Measurements from ENCODE around the gene KIF25.

KIF25 gene

DNA sequence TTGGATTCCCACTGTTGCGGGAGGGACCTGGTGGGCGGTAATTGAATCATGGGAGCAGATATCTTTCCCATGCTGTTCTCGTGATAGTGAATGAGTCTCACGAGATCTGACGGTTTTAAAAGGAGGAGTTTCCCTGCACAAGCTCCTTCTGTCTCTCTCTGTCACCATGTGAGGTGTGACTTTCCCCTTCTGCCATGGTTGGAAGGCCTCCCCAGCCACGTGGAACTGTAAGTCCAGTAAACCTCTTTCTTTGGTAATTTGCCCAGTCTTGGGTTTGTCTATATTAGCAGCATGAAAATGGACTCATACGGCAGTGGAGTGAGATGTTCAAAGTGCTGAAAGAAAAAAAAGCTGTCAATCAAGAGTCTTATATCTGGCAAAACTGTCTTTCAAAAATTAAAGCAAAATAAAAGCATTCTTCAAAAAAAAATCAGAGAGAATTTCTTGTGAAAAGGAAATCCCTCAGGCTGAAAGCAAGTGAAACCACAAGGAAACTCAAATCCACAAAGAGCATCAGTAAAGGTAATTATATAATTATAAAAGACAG lies 15.5 kb upstream of the KIF25 start:
- H3K27ac ChIP-seq = no peak overlapping the region
- TF ChIP-seq, protein P1, sequence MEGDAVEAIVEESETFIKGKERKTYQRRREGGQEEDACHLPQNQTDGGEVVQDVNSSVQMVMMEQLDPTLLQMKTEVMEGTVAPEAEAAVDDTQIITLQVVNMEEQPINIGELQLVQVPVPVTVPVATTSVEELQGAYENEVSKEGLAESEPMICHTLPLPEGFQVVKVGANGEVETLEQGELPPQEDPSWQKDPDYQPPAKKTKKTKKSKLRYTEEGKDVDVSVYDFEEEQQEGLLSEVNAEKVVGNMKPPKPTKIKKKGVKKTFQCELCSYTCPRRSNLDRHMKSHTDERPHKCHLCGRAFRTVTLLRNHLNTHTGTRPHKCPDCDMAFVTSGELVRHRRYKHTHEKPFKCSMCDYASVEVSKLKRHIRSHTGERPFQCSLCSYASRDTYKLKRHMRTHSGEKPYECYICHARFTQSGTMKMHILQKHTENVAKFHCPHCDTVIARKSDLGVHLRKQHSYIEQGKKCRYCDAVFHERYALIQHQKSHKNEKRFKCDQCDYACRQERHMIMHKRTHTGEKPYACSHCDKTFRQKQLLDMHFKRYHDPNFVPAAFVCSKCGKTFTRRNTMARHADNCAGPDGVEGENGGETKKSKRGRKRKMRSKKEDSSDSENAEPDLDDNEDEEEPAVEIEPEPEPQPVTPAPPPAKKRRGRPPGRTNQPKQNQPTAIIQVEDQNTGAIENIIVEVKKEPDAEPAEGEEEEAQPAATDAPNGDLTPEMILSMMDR (IDR thresholded peaks at IDR 0.05; ENCODE audit: low read depth, low read length) = no peak
- H3K27me3 ChIP-seq (ENCODE audit: insufficient read depth, low read depth, severe bottlenecking) = no peaks in the 10 kb centered on the region

DNA sequence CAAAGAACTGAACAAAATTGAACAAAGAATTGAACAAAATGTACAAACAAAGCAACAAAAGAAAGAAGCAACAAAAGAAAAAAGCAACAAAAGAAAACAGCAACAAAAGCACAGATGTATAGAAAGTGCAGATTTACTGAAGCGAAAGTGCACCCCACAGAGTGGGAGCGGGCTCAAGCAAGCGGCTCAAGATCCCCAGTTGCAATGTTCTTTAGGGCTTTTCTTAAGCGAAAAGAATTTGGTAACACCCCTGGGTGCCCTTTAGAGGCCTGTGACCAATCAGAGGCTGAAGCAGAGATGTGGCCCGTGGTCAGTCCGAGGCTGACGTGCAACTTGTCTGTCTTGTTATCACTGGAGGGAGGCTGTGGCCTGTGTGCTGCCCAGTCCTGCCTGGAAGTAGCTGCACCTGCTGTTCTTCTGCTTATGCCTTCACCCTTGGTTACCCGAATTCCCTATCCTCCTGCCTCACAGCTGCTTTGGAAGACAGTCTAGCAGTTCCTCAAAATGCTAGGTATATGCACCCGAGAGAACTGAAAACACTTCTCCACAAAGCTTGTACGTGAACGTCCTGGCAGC lies 13.2 kb upstream of the KIF25 start:
- Histone ChIP-seq H3K27ac (no peak overlapping the region), H3K36me3 (no peaks in the 10 kb centered on the region), H3K9me3 (ENCODE audit: severe bottlenecking) (no peaks in the 10 kb centered on the region), H3K4me3 (ENCODE audit: low read depth, low read length) (no peak overlapping the region), H3K27me3 (ENCODE audit: insufficient read depth, low read depth, severe bottlenecking) (no peaks in the 10 kb centered on the region)
- no peak for DNase-seq
- TF ChIP-seq, protein P1 (IDR thresholded peaks at IDR 0.05; ENCODE audit: low read depth, low read length) = no peak

More for the DNA sequence above, 15.5 kb upstream of the KIF25 start:
- DNase-seq = no peak
- Histone ChIP-seq H3K4me3 (ENCODE audit: low read depth, low read length) (no peak overlapping the region), H3K9me3 (ENCODE audit: severe bottlenecking) (no peaks in the 10 kb centered on the region), H3K36me3 (no peaks in the 10 kb centered on the region)

DNA sequence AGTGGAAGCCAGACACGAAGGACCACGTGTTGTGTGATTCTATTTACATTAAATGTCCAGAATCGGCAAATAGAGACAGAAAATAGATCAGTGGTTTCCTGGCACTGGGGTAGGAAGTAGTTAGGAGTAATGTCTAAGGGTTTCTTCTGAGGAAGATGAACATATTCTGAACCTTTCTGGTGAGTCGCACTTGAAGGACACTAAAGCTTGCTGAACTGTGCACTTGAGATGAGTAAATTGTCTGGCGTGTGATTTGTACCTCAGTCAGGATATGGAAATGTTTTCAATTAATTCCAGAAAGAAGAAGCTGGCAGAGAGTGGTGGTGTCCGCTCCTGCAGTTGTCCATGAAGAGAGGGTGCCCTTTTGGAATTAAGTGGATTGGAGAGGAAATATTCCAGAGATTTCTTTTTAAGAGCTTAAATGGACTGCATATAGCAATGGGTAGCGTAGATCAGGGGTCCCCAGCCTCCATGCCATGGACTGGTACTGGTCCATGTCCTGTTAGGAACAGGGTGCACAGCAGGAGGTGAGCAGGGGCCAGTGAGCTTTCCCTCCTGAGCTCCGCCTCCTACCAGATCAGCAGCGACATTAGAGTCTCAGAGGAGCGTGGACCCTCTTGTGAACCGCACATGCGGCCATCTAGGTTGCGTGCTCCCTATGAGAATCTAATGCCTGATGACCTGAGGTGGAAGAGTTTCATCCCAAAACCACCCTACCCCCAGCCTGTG lies 12.4 kb upstream of the KIF25 start:
- no peaks in the 10 kb centered on the region for H3K27me3 ChIP-seq (ENCODE audit: insufficient read depth, low read depth, severe bottlenecking)
- DNase-seq = no peak
- no peaks in the 10 kb centered on the region for H3K36me3 ChIP-seq
- TF ChIP-seq, protein P1 (IDR thresholded peaks at IDR 0.05; ENCODE audit: low read depth, low read length) = no peak
- H3K4me3 ChIP-seq (ENCODE audit: low read depth, low read length) = no peak overlapping the region
- no peak overlapping the region for H3K27ac ChIP-seq
- H3K9me3 ChIP-seq (ENCODE audit: severe bottlenecking) = no peaks in the 10 kb centered on the region

DNA sequence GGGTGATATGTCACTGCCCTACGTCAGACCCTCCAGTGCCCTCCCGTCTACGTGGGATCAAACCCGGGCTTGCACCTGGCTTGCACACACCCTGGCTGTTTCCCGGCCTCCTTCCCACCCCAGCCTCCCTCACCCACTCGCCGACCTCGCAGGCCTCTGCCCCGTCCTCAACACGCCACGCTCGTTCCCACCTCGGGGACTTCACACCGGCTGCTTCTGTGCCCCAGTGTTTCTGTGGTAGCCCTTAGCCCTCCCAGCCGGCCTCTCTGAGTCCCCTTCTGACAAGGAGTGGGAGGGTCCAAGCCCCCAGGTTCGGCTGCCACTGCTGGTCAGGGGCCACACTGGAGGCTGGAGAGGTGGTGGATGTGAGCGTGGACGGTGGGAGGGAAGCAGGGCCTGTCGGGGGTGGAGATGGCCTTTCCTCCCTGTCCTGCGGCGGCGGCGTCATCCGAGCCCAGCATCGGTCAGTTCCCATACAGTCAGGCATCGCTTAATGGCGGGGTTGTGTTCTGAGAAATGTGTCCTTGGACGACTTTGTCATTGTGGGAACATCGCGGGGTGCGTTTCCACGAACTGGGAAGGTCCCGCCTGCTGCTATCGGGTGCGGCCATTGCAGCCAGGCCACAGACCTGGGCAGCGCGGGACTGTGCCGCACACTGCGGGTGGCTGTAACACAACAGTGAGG lies 11.4 kb upstream of the KIF25 start:
- Histone ChIP-seq H3K36me3 (no peaks in the 10 kb centered on the region), H3K4me3 (ENCODE audit: low read depth, low read length) (no peak overlapping the region), H3K27me3 (ENCODE audit: insufficient read depth, low read depth, severe bottlenecking) (no peaks in the 10 kb centered on the region), H3K9me3 (ENCODE audit: severe bottlenecking) (no peaks in the 10 kb centered on the region), H3K27ac (no peak overlapping the region)
- no peak for DNase-seq
- TF ChIP-seq, protein P1 (IDR thresholded peaks at IDR 0.05; ENCODE audit: low read depth, low read length) = no peak

DNA sequence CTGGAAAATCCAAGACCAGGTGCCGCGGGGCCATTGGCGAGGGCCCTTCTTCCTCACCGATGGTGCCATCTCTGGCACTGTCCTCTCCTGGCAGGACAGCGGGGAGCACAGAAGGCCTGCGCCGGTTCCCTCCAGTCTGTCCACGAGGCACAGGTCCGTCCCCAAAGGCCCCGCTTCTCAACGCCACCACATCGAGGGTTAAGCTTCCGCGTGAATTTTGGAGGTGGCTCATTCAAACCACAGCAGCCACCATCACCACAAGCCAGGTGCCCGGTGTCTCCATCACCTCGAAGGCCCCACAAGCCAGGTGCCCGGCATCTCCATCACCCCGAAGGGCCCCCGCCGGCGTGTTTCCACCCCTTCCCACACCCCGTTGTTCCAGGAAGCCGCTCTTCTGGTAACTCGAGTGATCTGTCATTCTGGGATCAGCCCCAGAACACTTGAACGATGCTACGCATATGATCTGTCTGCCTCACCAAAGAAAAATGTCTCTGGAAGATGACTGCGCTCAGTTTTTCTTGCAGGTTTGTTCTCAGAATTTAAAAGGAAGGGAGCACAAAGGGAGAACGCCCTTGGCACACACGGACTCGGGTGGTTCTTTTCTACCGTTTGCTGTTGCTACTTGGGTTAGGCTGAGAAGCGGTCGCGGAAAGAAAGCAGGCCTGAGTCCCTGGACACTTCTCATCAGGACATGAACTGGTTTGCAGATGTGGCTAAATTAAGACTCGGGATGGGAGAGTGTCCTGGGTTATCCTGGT lies 9.9 kb upstream of the KIF25 start:
- Histone ChIP-seq H3K27me3 (ENCODE audit: insufficient read depth, low read depth, severe bottlenecking) (no peaks in the 10 kb centered on the region), H3K4me3 (ENCODE audit: low read depth, low read length) (no peak overlapping the region)
- TF ChIP-seq, protein P1 (IDR thresholded peaks at IDR 0.05; ENCODE audit: low read depth, low read length) = no peak

More for the DNA sequence above, 9.9 kb upstream of the KIF25 start:
- Histone ChIP-seq H3K36me3 (no peaks in the 10 kb centered on the region), H3K9me3 (ENCODE audit: severe bottlenecking) (no peaks in the 10 kb centered on the region), H3K27ac (no peak overlapping the region)
- DNase-seq = no peak

Data from WERI-Rb-1 (cell line).